ENCODE data around the gene MARCHF10. TPM values are rescaled to one million over a fixed set of nuclear protein-coding genes. Genes with fewer than 3 reads are reported as not detected.

MARCHF10 gene
- total RNA-seq, 1 donor from 2014 or later: not detected

GRCh38 chr17:62708587-62708986, 99.5 kb downstream of the MARCHF10 start:
- no peak overlapping the region for H3K27ac ChIP-seq
- peaks cover 14% of the 10 kb centered on the region for H3K4me1 ChIP-seq
- intact Hi-C loops (cut with DNase I): loop anchor here (10.0 kb wide), 1 partner anchor 266 kb away; no protein-coding TSS in a partner anchor

GRCh38 chr17:62707425-62707739, 100.7 kb downstream of the MARCHF10 start:
- H3K27me3 ChIP-seq: no peaks in the 10 kb centered on the region

More at GRCh38 chr17:62708587-62708986, 99.5 kb downstream of the MARCHF10 start:
- H3K4me3 ChIP-seq: no peak overlapping the region
- no peaks in the 10 kb centered on the region for H3K36me3 ChIP-seq
- H3K9me3 ChIP-seq: no peaks in the 10 kb centered on the region
- ATAC-seq (no peak), DNase-seq (no peak)
- no peaks in the 10 kb centered on the region for H3K27me3 ChIP-seq
- TF ChIP-seq CTCF (IDR thresholded peaks at IDR 0.05): no peak

GRCh38 chr17:62706598-62707424, 101.3 kb downstream of the MARCHF10 start:
- TF ChIP-seq CTCF (IDR thresholded peaks at IDR 0.05): no peak
- H3K27ac ChIP-seq: no peak overlapping the region
- no peaks in the 10 kb centered on the region for H3K9me3 ChIP-seq
- no peak for DNase-seq
- no peak for ATAC-seq
- H3K4me3 ChIP-seq: no peak overlapping the region
- intact Hi-C loops (cut with DNase I): loop anchor here (10.0 kb wide), 1 partner anchor 268 kb away; no protein-coding TSS in a partner anchor
- H3K36me3 ChIP-seq: no peaks in the 10 kb centered on the region
- no peaks in the 10 kb centered on the region for H3K27me3 ChIP-seq
- peaks cover 17% of the 10 kb centered on the region for H3K4me1 ChIP-seq

More at GRCh38 chr17:62707425-62707739, 100.7 kb downstream of the MARCHF10 start:
- intact Hi-C loops (cut with DNase I): loop anchor here (10.0 kb wide), 1 partner anchor 267 kb away; no protein-coding TSS in a partner anchor
- Histone ChIP-seq H3K4me3 (no peak overlapping the region), H3K36me3 (no peaks in the 10 kb centered on the region), H3K9me3 (no peaks in the 10 kb centered on the region), H3K27ac (no peak overlapping the region), H3K4me1 (peaks cover 17% of the 10 kb centered on the region)
- ATAC-seq (no peak), DNase-seq (peak; percentile 11)
- TF ChIP-seq CTCF (IDR thresholded peaks at IDR 0.05): no peak

- peaks cover 17% of the 10 kb centered on the region for H3K4me1 ChIP-seq
- H3K27ac ChIP-seq: no peak overlapping the region
- ATAC-seq (no peak), DNase-seq (peak; percentile 47)
- H3K4me3 ChIP-seq: no peak overlapping the region
- no peaks in the 10 kb centered on the region for H3K36me3 ChIP-seq
- no peak for TF ChIP-seq CTCF (IDR thresholded peaks at IDR 0.05)
- H3K27me3 ChIP-seq: no peaks in the 10 kb centered on the region
- H3K9me3 ChIP-seq: no peaks in the 10 kb centered on the region
- intact Hi-C loops (cut with DNase I): loop anchor here (10.0 kb wide), 1 partner anchor 269 kb away; no protein-coding TSS in a partner anchor
Observed at GRCh38 chr17:62705778-62706597, 102.1 kb downstream of the MARCHF10 start.

- ATAC-seq (no peak), DNase-seq (no peak)
Observed at GRCh38 chr17:62705156-62705777, 102.8 kb downstream of the MARCHF10 start.

More at GRCh38 chr17:62705156-62705777, 102.8 kb downstream of the MARCHF10 start:
- Histone ChIP-seq H3K4me1 (peaks cover 17% of the 10 kb centered on the region), H3K36me3 (no peaks in the 10 kb centered on the region), H3K27ac (peak overlapping the region; percentile 78), H3K9me3 (no peaks in the 10 kb centered on the region), H3K4me3 (peak overlapping the region; percentile 69), H3K27me3 (no peaks in the 10 kb centered on the region)
- intact Hi-C loops (cut with DNase I): loop anchor here (10.0 kb wide), 1 partner anchor 270 kb away; no protein-coding TSS in a partner anchor
- TF ChIP-seq CTCF (IDR thresholded peaks at IDR 0.05): no peak
